Measurements from ENCODE around the gene NRK. TPM values are rescaled to one million over a fixed set of nuclear protein-coding genes. Genes with fewer than 3 reads are reported as not detected.

The NRK gene, protein sequence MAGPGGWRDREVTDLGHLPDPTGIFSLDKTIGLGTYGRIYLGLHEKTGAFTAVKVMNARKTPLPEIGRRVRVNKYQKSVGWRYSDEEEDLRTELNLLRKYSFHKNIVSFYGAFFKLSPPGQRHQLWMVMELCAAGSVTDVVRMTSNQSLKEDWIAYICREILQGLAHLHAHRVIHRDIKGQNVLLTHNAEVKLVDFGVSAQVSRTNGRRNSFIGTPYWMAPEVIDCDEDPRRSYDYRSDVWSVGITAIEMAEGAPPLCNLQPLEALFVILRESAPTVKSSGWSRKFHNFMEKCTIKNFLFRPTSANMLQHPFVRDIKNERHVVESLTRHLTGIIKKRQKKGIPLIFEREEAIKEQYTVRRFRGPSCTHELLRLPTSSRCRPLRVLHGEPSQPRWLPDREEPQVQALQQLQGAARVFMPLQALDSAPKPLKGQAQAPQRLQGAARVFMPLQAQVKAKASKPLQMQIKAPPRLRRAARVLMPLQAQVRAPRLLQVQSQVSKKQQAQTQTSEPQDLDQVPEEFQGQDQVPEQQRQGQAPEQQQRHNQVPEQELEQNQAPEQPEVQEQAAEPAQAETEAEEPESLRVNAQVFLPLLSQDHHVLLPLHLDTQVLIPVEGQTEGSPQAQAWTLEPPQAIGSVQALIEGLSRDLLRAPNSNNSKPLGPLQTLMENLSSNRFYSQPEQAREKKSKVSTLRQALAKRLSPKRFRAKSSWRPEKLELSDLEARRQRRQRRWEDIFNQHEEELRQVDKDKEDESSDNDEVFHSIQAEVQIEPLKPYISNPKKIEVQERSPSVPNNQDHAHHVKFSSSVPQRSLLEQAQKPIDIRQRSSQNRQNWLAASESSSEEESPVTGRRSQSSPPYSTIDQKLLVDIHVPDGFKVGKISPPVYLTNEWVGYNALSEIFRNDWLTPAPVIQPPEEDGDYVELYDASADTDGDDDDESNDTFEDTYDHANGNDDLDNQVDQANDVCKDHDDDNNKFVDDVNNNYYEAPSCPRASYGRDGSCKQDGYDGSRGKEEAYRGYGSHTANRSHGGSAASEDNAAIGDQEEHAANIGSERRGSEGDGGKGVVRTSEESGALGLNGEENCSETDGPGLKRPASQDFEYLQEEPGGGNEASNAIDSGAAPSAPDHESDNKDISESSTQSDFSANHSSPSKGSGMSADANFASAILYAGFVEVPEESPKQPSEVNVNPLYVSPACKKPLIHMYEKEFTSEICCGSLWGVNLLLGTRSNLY (N-terminal part only)
- polyA plus RNA-seq (2012; rRNA removed) = 0.02 TPM in 1 of 2 replicates, not detected in the other
- polyA plus RNA-seq (2012; cell fraction: cytosol; rRNA removed) = under 0.01 and 0.01 TPM in 2 replicates
- polyA plus RNA-seq (2012; cell fraction: nucleus; rRNA removed) = 0.02 TPM in 2 replicates

GRCh38 chrX:105822138-105823091 lies at the start of gene NRK:
TSS of gene NRK (plus strand) at chrX:105822539. CDS start at chrX:105822846, 307 bp downstream.
- Histone ChIP-seq H3K9me3 (no peaks in the 10 kb centered on the region), H3K9me2 (no peaks in the 10 kb centered on the region), H3K27ac (ENCODE audit: low read depth in 2 of 2, low read length in 1 of 2) (no peak within 1 kb of the TSS), H3K4me2 (no peak within 1 kb of the TSS), H3K79me2 (ENCODE audit: insufficient read depth) (no peaks in the 10 kb centered on the region), H4K20me1 (ENCODE audit: insufficient read depth) (no peaks in the 10 kb centered on the region), H3K4me1 (ENCODE audit: control insufficient read depth in 1 of 2, insufficient read depth in 2 of 2, low read depth in 1 of 2, low read length in 1 of 2) (no peaks in the 10 kb centered on the region; a peak in 1 of 4 replicates), H2AFZ (ENCODE audit: low read depth) (no peak within 1 kb of the TSS), H3K36me3 (replicated peaks in 1 of 2; ENCODE audit: control insufficient read depth in 1 of 2, insufficient read depth in 2 of 2, low read length in 1 of 2) (no peaks in the 10 kb centered on the region), H3K9ac (no peak within 1 kb of the TSS), H3K27me3 (ENCODE audit: insufficient read depth) (peaks cover 52% of the 10 kb centered on the region), H3K4me3 (ENCODE audit: low read depth in 2 of 2, low read length in 1 of 2) (no peak within 1 kb of the TSS), H3F3A (replicated peaks; ENCODE audit: insufficient read depth) (no peaks in the 10 kb centered on the region)
- POLR2A ChIA-PET = no interaction called here
- CTCF ChIA-PET = interaction anchor here (0.9 kb wide), 1 partner anchor 27 kb away, joined by 4 read pairs; no protein-coding TSS in a partner anchor
- WGBS (ENCODE audit: low lambda C conversion rate) = 18% methylated on average over 53 of the region's 76 CpGs
- DNase-seq = peak; percentile 27
- TF ChIP-seq FOSL2 (IDR thresholded peaks at IDR 0.05; ENCODE audit: borderline replicate concordance, low read depth) (no peak), RCOR1 (IDR thresholded peaks at IDR 0.05; ENCODE audit: low read length) (no peak), FOXJ3 (CRISPR knock-in tag; IDR thresholded peaks at IDR 0.05) (no peak), TAF1 (IDR thresholded peaks at IDR 0.05; ENCODE audit: borderline replicate concordance, low read depth, low read length) (no peak), RFX5 (IDR thresholded peaks at IDR 0.05; ENCODE audit: low read length) (no peak), RAD21 (IDR thresholded peaks at IDR 0.05; ENCODE audit: low read length) (no peak), JUND (IDR thresholded peaks at IDR 0.05) (no peak), MXI1 (IDR thresholded peaks at IDR 0.05; ENCODE audit: low read depth, low read length) (no peak)
- TF ChIP-seq, protein P1, sequence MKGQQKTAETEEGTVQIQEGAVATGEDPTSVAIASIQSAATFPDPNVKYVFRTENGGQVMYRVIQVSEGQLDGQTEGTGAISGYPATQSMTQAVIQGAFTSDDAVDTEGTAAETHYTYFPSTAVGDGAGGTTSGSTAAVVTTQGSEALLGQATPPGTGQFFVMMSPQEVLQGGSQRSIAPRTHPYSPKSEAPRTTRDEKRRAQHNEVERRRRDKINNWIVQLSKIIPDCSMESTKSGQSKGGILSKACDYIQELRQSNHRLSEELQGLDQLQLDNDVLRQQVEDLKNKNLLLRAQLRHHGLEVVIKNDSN (IDR thresholded peaks at IDR 0.05; ENCODE audit: borderline replicate concordance, low read depth) = no peak

DNA sequence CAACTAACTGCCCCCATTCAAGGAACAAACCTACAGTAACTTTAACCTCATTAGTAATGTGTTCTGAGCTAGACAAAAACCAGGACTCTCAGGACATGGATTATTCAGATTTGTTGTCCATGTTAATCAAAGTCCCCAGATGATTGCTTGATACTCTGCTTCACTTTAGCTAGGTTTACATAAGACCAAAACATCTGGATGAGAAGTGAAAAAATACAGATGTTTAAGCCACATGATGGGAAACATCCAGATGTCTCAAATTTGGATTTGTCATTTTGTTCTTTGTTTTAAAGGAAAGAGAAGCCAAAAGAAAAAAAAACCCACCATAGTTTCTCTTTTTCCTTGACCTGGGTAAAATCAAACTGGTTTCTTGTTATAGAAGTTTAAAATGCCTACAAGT lies 48.5 kb upstream of the NRK start:
- Histone ChIP-seq H3K4me2 (no peak overlapping the region), H3K79me2 (ENCODE audit: insufficient read depth) (no peaks in the 10 kb centered on the region), H3K27ac (ENCODE audit: low read depth in 2 of 2, low read length in 1 of 2) (no peak overlapping the region), H3K9ac (no peak overlapping the region), H3K4me3 (ENCODE audit: low read depth in 2 of 2, low read length in 1 of 2) (no peak overlapping the region), H3K9me2 (no peaks in the 10 kb centered on the region), H3K36me3 (replicated peaks in 1 of 2; ENCODE audit: control insufficient read depth in 1 of 2, insufficient read depth in 2 of 2, low read length in 1 of 2) (no peaks in the 10 kb centered on the region), H4K20me1 (ENCODE audit: insufficient read depth) (no peaks in the 10 kb centered on the region), H3K4me1 (ENCODE audit: control insufficient read depth in 1 of 2, insufficient read depth in 2 of 2, low read depth in 1 of 2, low read length in 1 of 2) (no peaks in the 10 kb centered on the region), H2AFZ (ENCODE audit: low read depth) (no peak overlapping the region), H3K9me3 (no peaks in the 10 kb centered on the region), H3K27me3 (ENCODE audit: insufficient read depth) (0 out of 2 replicates have a peak, but pooled peaks cover 5% of the 10 kb centered on the region), H3F3A (replicated peaks; ENCODE audit: insufficient read depth) (no peaks in the 10 kb centered on the region)
- CTCF ChIA-PET = no interaction called here
- POLR2A ChIA-PET = no interaction called here
- no peak for DNase-seq
- TF ChIP-seq TCF12 (IDR thresholded peaks at IDR 0.05) (no peak), RXRA (IDR thresholded peaks at IDR 0.05; ENCODE audit: borderline replicate concordance, low read depth) (no peak), REST (IDR thresholded peaks at IDR 0.05; ENCODE audit: low read depth, low read length) (no peak), IRF3 (IDR thresholded peaks at IDR 0.05; ENCODE audit: low read depth, low read length) (no peak), RAD21 (IDR thresholded peaks at IDR 0.05; ENCODE audit: low read length) (no peak), EZH2phosphoT487 (IDR thresholded peaks at IDR 0.05; ENCODE audit: borderline replicate concordance, low read depth) (no peak), POLR2AphosphoS5 (IDR thresholded peaks at IDR 0.05; ENCODE audit: low read depth, low read length) (no peak), FOSL2 (IDR thresholded peaks at IDR 0.05; ENCODE audit: borderline replicate concordance, low read depth) (no peak), NRF1 (IDR thresholded peaks at IDR 0.05; ENCODE audit: low read depth, low read length) (no peak)

Data from SK-N-SH (cell line).